ENCODE measurements around the gene FAM184B.

The FAM184B gene

GRCh38 chr4:17780501-17781299 is 721 bp downstream of the FAM184B start:
- in situ Hi-C loops (cut with HindIII; ENCODE audit: low sequenced_read_pairs), result no loop called here
- peak overlapping the region; percentile 41 for H3K4me3 ChIP-seq (ENCODE audit: low read depth, low read length)
- peak; percentile 15 for DNase-seq (ENCODE audit: low read depth, low spot score)
- TF ChIP-seq, protein P1, sequence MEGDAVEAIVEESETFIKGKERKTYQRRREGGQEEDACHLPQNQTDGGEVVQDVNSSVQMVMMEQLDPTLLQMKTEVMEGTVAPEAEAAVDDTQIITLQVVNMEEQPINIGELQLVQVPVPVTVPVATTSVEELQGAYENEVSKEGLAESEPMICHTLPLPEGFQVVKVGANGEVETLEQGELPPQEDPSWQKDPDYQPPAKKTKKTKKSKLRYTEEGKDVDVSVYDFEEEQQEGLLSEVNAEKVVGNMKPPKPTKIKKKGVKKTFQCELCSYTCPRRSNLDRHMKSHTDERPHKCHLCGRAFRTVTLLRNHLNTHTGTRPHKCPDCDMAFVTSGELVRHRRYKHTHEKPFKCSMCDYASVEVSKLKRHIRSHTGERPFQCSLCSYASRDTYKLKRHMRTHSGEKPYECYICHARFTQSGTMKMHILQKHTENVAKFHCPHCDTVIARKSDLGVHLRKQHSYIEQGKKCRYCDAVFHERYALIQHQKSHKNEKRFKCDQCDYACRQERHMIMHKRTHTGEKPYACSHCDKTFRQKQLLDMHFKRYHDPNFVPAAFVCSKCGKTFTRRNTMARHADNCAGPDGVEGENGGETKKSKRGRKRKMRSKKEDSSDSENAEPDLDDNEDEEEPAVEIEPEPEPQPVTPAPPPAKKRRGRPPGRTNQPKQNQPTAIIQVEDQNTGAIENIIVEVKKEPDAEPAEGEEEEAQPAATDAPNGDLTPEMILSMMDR (IDR thresholded peaks at IDR 0.05; ENCODE audit: low read depth, low read length), result no peak

DNA sequence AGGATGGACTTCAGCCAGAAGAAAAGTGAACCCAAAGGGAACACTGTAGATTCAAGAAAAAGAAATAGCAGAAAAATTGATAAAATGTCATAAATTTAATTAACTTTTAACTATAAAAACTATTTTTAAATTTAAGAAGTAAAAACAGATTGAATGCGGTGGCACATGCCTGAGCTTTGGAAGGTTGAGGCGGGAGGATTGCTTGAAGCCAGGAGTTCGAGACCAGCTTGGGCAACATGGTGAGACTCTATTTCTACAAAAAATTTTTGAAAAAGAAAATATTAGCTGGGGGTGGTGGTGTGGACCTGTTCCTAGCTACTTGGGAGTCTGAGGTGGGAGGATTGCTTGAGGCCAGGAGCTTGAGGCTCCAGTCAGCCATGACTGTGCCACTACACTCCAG is 3.0 kb downstream of the FAM184B start:
- no peak overlapping the region for H3K4me3 ChIP-seq (ENCODE audit: low read depth, low read length)
- DNase-seq (ENCODE audit: low read depth, low spot score), result no peak
- TF ChIP-seq, protein P1 (IDR thresholded peaks at IDR 0.05; ENCODE audit: low read depth, low read length), result no peak
- in situ Hi-C loops (cut with HindIII; ENCODE audit: low sequenced_read_pairs), result no loop called here

DNA sequence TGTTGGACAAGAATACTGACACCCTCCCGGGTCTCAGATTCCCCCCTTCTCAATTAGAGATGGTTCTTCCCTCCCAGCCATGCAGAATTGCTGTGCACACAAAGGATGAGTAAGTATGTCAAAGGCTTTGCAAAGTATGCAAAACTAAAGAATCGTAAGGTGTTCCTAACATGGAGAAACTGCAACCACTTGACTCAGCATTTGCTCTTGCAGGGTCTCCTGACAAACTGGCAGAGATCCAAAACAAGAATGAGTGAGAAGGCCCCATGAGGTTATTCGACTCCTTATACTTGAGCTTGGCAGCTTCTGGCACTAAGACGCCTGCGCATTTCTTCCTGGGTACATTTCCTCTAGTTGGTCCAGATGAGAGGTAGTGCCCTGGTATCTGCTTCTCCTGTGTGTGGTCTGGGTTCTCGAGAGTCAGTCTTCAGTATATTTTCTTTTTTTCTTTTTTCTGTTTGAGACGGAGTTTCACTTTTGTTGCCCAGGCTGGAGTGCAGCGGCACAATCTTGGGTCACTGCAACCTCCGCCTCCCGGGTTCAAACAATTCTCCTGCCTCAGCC is 8.2 kb downstream of the FAM184B start:
- in situ Hi-C loops (cut with HindIII; ENCODE audit: low sequenced_read_pairs), result no loop called here

GRCh38 chr4:17771284-17771908 is 10.0 kb downstream of the FAM184B start:
- in situ Hi-C loops (cut with HindIII; ENCODE audit: low sequenced_read_pairs), result no loop called here
- no peak overlapping the region for H3K4me3 ChIP-seq (ENCODE audit: low read depth, low read length)
- DNase-seq (ENCODE audit: low read depth, low spot score), result no peak
- TF ChIP-seq, protein P1 (IDR thresholded peaks at IDR 0.05; ENCODE audit: low read depth, low read length), result no peak

More for the DNA sequence above, 8.2 kb downstream of the FAM184B start:
- H3K4me3 ChIP-seq (ENCODE audit: low read depth, low read length), result no peak overlapping the region
- TF ChIP-seq, protein P1 (IDR thresholded peaks at IDR 0.05; ENCODE audit: low read depth, low read length), result no peak
- no peak for DNase-seq (ENCODE audit: low read depth, low spot score)

GRCh38 chr4:17770845-17771244 is 10.6 kb downstream of the FAM184B start:
- in situ Hi-C loops (cut with HindIII; ENCODE audit: low sequenced_read_pairs), result no loop called here
- no peak for DNase-seq (ENCODE audit: low read depth, low spot score)
- no peak overlapping the region for H3K4me3 ChIP-seq (ENCODE audit: low read depth, low read length)
- TF ChIP-seq, protein P1 (IDR thresholded peaks at IDR 0.05; ENCODE audit: low read depth, low read length), result no peak

GRCh38 chr4:17769406-17770174 is 11.8 kb downstream of the FAM184B start:
- TF ChIP-seq, protein P1 (IDR thresholded peaks at IDR 0.05; ENCODE audit: low read depth, low read length), result no peak
- DNase-seq (ENCODE audit: low read depth, low spot score), result no peak
- in situ Hi-C loops (cut with HindIII; ENCODE audit: low sequenced_read_pairs), result no loop called here
- no peak overlapping the region for H3K4me3 ChIP-seq (ENCODE audit: low read depth, low read length)
